Measurements from ENCODE around the gene AGAP1.
A peak's percentile ranks its signal among the peaks of the same experiment; 100 is the strongest.

Gene AGAP1

GRCh38 chr2:235506997-235507615 is 13.3 kb downstream of the AGAP1 start:
- H3K4me3 ChIP-seq (ENCODE audit: low read length) = no peak overlapping the region
- no peak for TF ChIP-seq CTCF (IDR thresholded peaks at IDR 0.05; ENCODE audit: insufficient read depth, low read depth, low read length, missing control alignments)
- DNase-seq (ENCODE audit: low read depth) = no peak

GRCh38 chr2:235507928-235508327 is 14.1 kb downstream of the AGAP1 start:
- no peak overlapping the region for H3K4me3 ChIP-seq (ENCODE audit: low read length)
- no peak for DNase-seq (ENCODE audit: low read depth)
- no peak for TF ChIP-seq CTCF (IDR thresholded peaks at IDR 0.05; ENCODE audit: insufficient read depth, low read depth, low read length, missing control alignments)

- no peak overlapping the region for H3K4me3 ChIP-seq (ENCODE audit: low read length)
- TF ChIP-seq CTCF (IDR thresholded peaks at IDR 0.05; ENCODE audit: insufficient read depth, low read depth, low read length, missing control alignments) = no peak
- no peak for DNase-seq (ENCODE audit: low read depth)
These were observed 14.7 kb downstream of the AGAP1 start for GRCh38 chr2:235508371-235509160.

GRCh38 chr2:235510318-235510717 is 16.5 kb downstream of the AGAP1 start:
- TF ChIP-seq CTCF (IDR thresholded peaks at IDR 0.05; ENCODE audit: insufficient read depth, low read depth, low read length, missing control alignments) = no peak
- H3K4me3 ChIP-seq (ENCODE audit: low read length) = no peak overlapping the region
- DNase-seq (ENCODE audit: low read depth) = no peak

- TF ChIP-seq CTCF (IDR thresholded peaks at IDR 0.05; ENCODE audit: insufficient read depth, low read depth, low read length, missing control alignments) = no peak
- no peak overlapping the region for H3K4me3 ChIP-seq (ENCODE audit: low read length)
- DNase-seq (ENCODE audit: low read depth) = peak; percentile 90
These were observed 17.4 kb downstream of the AGAP1 start for GRCh38 chr2:235511187-235511661.

- H3K4me3 ChIP-seq (ENCODE audit: low read length) = no peak overlapping the region
- no peak for TF ChIP-seq CTCF (IDR thresholded peaks at IDR 0.05; ENCODE audit: insufficient read depth, low read depth, low read length, missing control alignments)
- DNase-seq (ENCODE audit: low read depth) = no peak
These were observed 18.2 kb downstream of the AGAP1 start for GRCh38 chr2:235511751-235512698.

Measured in epithelial cell of esophagus (primary cell).